Measurements from ENCODE around the gene ARRDC5.

- TF ChIP-seq POLR2A (IDR thresholded peaks at IDR 0.05; ENCODE audit: low read length) (peak; percentile 16), GATA1 (IDR thresholded peaks at IDR 0.05; ENCODE audit: low read depth, low read length) (no peak)
These were observed 6.6 kb upstream of the ARRDC5 start, which contains the start of gene UHRF1 for GRCh38 chr19:4909156-4909896.

All from erythroblast (primary cell).